Measurements from ENCODE around the gene ARHGAP29.

Gene ARHGAP29

GRCh38 chr1:94237291-94238226 lies at the start of gene ARHGAP29:
ARHGAP29 (minus strand) TSS chr1:94237584; CDS start chr1:94231611, 5,973 bp downstream.
- peak; percentile 19 for DNase-seq

DNA sequence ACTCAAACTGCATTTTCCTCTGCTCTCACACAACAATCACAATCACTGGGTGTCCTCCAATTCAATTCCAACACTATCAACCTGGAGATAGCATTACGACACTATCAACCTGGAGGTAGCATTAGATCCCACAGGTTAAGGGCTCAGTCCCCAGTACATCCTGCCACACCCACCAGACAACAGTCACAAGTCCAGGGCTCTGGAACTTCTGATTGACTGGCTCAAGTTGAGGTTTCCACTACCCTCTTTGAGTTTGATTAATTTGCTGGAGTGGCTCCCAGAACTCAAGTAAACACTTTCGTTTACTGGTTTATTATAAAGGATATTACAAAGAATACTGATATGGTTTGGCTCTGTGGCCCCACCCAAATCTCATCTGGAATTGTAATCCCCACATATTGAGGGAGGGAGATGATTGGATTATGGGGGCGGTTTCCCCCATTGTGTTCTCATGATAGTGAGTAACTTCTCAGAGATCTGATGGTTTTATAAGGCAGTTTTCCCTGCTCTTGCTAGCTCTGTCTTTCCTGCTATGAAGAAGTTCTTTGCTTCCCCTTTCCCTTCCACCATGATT lies 49.6 kb upstream of the ARHGAP29 start:
- no peak for DNase-seq

GRCh38 chr1:94285031-94285654 lies 47.8 kb upstream of the ARHGAP29 start:
- DNase-seq, result no peak

DNA sequence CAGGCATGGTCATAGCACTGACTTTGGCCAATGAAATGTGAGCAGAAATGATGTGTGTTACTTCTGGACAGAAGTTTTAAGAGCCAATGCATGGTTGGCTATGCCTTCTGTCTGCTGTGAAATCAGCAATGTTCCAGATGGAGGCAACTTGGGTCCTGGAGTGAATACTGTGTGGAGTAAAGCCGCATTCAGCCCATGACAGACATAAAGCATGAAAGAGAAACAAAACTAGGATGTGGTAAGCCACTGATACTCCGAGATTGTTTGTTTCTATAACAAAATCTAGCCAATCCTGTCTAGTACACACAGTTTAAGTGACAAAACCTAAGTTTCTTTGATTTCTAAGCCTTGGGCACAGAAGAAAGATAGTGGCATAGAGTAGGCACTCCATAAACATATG lies 47.1 kb upstream of the ARHGAP29 start:
- no peak for DNase-seq

- no peak for DNase-seq
Observed at GRCh38 chr1:94283462-94283861, 46.1 kb upstream of the ARHGAP29 start.

DNA sequence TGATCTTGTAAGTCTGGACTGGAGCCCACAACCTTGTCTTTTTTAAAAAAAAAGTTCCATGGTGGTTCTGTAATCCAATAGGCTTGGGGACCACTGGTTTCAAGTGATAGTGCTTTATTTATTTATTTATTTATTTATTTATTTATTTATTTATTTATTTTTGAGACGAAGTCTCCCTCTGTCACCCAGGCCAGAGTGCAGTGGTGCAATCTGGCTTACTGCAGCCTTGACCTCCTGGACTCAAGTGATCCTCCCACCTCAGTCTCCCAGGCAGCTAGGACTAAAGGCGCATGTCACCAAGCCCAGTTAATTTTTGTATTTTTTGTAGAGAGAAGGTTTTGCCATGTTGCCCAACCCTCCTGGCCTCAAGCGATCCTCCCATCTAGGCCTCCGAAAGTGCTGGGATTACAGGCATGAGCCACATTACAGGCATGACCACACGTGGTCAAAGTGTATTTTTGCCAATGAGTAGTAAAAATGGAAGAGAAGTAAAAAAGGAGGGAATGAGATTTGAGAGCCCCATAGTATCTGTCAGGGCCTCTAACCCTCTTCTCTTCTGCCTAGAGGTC lies 44.8 kb upstream of the ARHGAP29 start:
- DNase-seq, result no peak

GRCh38 chr1:94281361-94282142 lies 44.2 kb upstream of the ARHGAP29 start:
- no peak for DNase-seq

GRCh38 chr1:94280541-94280940 lies 43.2 kb upstream of the ARHGAP29 start:
- no peak for DNase-seq

GRCh38 chr1:94279462-94279861 lies 42.1 kb upstream of the ARHGAP29 start:
- DNase-seq, result no peak

GRCh38 chr1:94279038-94279437 lies 41.7 kb upstream of the ARHGAP29 start:
- no peak for DNase-seq

- no peak for DNase-seq
Observed at GRCh38 chr1:94276988-94277434, 39.6 kb upstream of the ARHGAP29 start.

DNA sequence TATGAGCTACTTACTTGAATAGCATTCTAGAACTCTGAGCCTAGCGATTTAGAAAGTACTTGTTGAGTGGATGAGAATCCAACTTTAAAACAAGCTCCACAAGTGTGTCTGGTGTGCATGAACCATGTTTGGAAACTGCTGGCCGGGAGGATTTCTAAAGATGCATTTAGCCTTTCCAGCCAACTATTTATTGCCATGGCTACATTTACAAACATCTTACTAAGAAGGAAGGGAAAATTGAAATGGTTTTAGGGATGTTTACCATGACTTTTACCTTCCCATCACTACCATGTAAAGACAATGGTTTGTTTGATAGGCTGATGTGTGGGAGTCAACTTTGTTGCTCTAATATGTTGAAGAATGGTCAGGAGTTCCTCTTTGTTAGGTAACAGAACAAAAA lies 37.7 kb upstream of the ARHGAP29 start:
- no peak for DNase-seq

DNA sequence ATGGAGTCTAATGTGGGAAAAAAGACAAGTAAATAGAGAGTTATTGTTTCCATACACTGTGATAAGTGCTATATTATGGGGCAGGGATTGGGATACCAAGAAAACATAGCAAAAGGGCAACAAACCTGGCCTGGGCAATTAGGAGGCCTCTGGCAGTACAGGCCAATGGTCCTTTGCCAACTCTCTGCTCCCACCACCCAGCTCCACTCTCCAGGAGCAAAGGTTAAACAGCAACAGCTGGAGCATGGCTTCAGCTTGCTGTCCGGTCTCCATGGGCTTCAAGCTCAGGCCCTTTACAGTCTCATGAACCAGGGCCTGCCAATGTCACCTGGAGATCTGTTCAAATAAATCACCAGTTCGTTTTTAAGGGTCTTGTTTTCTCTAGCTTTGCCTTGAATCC lies 37.2 kb upstream of the ARHGAP29 start:
- no peak for DNase-seq

- no peak for DNase-seq
Observed at GRCh38 chr1:94273111-94273510, 35.7 kb upstream of the ARHGAP29 start.

- DNase-seq, result no peak
Observed at GRCh38 chr1:94272388-94272787, 35.0 kb upstream of the ARHGAP29 start.

DNA sequence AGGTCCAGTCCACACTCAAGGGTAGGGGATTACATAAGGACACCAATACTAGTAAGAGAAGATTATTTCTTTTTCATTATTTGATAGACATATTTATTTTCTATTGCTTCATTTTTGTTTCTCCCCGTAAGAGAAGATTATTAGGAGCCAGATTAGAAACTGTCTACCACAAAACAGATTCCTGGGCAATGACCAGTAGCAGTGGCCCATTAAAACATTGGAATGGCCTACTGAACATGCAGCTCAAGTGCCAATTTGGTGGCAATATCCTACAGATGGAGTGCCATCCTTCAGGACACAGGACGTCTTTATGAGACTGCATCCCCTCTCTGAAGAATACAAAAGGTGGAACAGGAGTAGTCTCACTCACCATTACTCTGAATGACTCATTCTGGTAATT lies 34.0 kb upstream of the ARHGAP29 start:
- DNase-seq, result no peak

- DNase-seq, result no peak
Observed at GRCh38 chr1:94270801-94271203, 33.4 kb upstream of the ARHGAP29 start.

DNA sequence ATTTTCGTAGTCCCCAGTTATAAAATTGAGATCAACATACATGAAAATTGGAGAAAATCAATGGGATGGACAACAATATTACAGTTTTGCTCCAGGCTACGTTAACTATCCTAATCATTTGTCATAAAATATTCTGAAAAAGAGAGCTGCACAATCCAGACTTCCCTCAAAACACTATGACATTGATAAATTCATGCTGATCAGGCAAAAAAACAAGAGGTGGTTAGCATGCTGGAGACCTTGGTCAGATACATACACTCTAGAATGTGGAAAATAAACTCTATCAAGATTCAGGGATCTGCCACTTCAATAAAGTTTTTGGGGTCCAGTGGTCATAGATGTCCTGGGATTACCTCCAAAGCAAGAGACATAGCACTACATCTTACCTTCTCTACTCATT lies 32.5 kb upstream of the ARHGAP29 start:
- DNase-seq, result no peak

GRCh38 chr1:94265906-94266305 lies 28.5 kb upstream of the ARHGAP29 start:
- no peak for DNase-seq

DNA sequence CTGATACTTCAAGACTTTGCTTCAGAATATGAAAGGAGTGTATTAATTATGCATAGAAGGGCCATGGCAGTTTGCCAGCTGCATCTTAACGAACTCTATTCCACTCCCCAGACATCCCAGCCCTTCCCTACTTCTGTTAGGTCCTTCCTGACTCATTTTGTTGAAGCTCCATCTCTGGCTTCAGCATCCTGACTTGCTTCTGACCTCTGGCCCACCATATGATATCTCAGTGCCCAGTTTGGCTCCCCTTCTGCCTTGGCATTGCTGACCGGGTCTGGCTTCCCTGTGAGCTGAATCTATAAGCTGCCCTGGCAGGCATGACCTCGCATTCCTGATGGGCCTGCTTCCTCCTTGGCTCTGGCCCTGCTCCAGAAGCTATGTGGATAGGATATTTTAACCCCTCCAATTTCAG lies 27.6 kb upstream of the ARHGAP29 start:
- DNase-seq, result no peak

- DNase-seq, result no peak
Observed at GRCh38 chr1:94260635-94261387, 23.4 kb upstream of the ARHGAP29 start.

All from CD4-positive, alpha-beta T cell treated with Interleukin-21 for 1 hour (primary cell).